ENCODE measurements around the gene UBL4A.

Gene UBL4A

GRCh38 chrX:154494715-154495114, 8.3 kb upstream of the UBL4A start:
- ATAC-seq (no peak), DNase-seq (ENCODE audit: low spot score in 2 of 2) (no peak)
- Mint-ChIP-seq H3K36me3 (no peaks in the 10 kb centered on the region), H3K9me3 (no peaks in the 10 kb centered on the region), H3K4me1 (peaks cover 11% of the 10 kb centered on the region), H3K27ac (no peak overlapping the region), H3K4me3 (no peak overlapping the region)

GRCh38 chrX:154490414-154491083, 4.1 kb upstream of the UBL4A start, which contains the start of gene SLC10A3:
TSS of gene SLC10A3 (minus strand) at chrX:154490629. CDS start at chrX:154488940, 1,689 bp downstream.
- H3K9me3 Mint-ChIP-seq: no peaks in the 10 kb centered on the region
- H3K27ac Mint-ChIP-seq: peak within 1 kb of the TSS; percentile 79
- H3K36me3 Mint-ChIP-seq: peaks cover 12% of the 10 kb centered on the region
- peak within 1 kb of the TSS; percentile 88 for H3K4me3 Mint-ChIP-seq
- DNase-seq (ENCODE audit: low spot score in 2 of 2): peak; percentile 69 to 87
- peak; percentile 92 for ATAC-seq
- peaks cover 30% of the 10 kb centered on the region for H3K4me1 Mint-ChIP-seq

- Mint-ChIP-seq H3K36me3 (peaks cover 12% of the 10 kb centered on the region), H3K4me1 (peaks cover 30% of the 10 kb centered on the region), H3K9me3 (no peaks in the 10 kb centered on the region), H3K27ac (peak overlapping the region; percentile 79), H3K4me3 (peak overlapping the region; percentile 88)
- ATAC-seq (peak; percentile 40), DNase-seq (ENCODE audit: low spot score in 2 of 2) (peak; percentile 12 to 69)
These were observed 3.6 kb upstream of the UBL4A start for GRCh38 chrX:154490021-154490413.

- DNase-seq (ENCODE audit: low spot score in 2 of 2): no peak
- H3K27ac Mint-ChIP-seq: peak overlapping the region; percentile 79
- H3K36me3 Mint-ChIP-seq: peaks cover 20% of the 10 kb centered on the region
- peaks cover 30% of the 10 kb centered on the region for H3K4me1 Mint-ChIP-seq
- peak overlapping the region; percentile 88 for H3K4me3 Mint-ChIP-seq
- ATAC-seq: no peak
- H3K9me3 Mint-ChIP-seq: no peaks in the 10 kb centered on the region
These were observed 2.8 kb upstream of the UBL4A start for GRCh38 chrX:154489182-154489581.

GRCh38 chrX:154488336-154489075, 2.1 kb upstream of the UBL4A start:
- Mint-ChIP-seq H3K36me3 (peaks cover 27% of the 10 kb centered on the region), H3K4me3 (peak overlapping the region; percentile 88), H3K27ac (peak overlapping the region; percentile 20), H3K4me1 (peaks cover 31% of the 10 kb centered on the region), H3K9me3 (no peaks in the 10 kb centered on the region)
- no peak for ATAC-seq
- DNase-seq (ENCODE audit: low spot score in 2 of 2): no peak

- ATAC-seq (no peak), DNase-seq (ENCODE audit: low spot score in 2 of 2) (no peak)
- Mint-ChIP-seq H3K4me1 (peaks cover 38% of the 10 kb centered on the region), H3K9me3 (no peaks in the 10 kb centered on the region), H3K27ac (peak overlapping the region; percentile 20), H3K36me3 (peaks cover 32% of the 10 kb centered on the region), H3K4me3 (peak overlapping the region; percentile 65)
These were observed 1.3 kb upstream of the UBL4A start for GRCh38 chrX:154487518-154488290.

- no peaks in the 10 kb centered on the region for H3K9me3 Mint-ChIP-seq
- DNase-seq (ENCODE audit: low spot score in 2 of 2) (peak; percentile 9 to 64), ATAC-seq (peak; percentile 4)
- peak overlapping the region; percentile 65 for H3K4me3 Mint-ChIP-seq
- H3K4me1 Mint-ChIP-seq: peaks cover 33% of the 10 kb centered on the region
- peaks cover 38% of the 10 kb centered on the region for H3K36me3 Mint-ChIP-seq
- no peak overlapping the region for H3K27ac Mint-ChIP-seq
These were observed 391 bp downstream of the UBL4A start for GRCh38 chrX:154486052-154486395.

- Mint-ChIP-seq H3K9me3 (no peaks in the 10 kb centered on the region), H3K27ac (no peak overlapping the region), H3K36me3 (peaks cover 38% of the 10 kb centered on the region), H3K4me3 (peak overlapping the region; percentile 65), H3K4me1 (peaks cover 29% of the 10 kb centered on the region)
- no peak for ATAC-seq
- no peak for DNase-seq (ENCODE audit: low spot score in 2 of 2)
These were observed 1.0 kb downstream of the UBL4A start for GRCh38 chrX:154485150-154486051.

GRCh38 chrX:154484255-154485149, 1.9 kb downstream of the UBL4A start:
- ATAC-seq: no peak
- peak overlapping the region; percentile 65 for H3K4me3 Mint-ChIP-seq
- no peak for DNase-seq (ENCODE audit: low spot score in 2 of 2)
- H3K36me3 Mint-ChIP-seq: peaks cover 39% of the 10 kb centered on the region
- H3K4me1 Mint-ChIP-seq: peaks cover 27% of the 10 kb centered on the region
- no peaks in the 10 kb centered on the region for H3K9me3 Mint-ChIP-seq
- peak overlapping the region; percentile 37 for H3K27ac Mint-ChIP-seq

GRCh38 chrX:154483325-154483724, 3.1 kb downstream of the UBL4A start:
- H3K9me3 Mint-ChIP-seq: no peaks in the 10 kb centered on the region
- no peak overlapping the region for H3K27ac Mint-ChIP-seq

GRCh38 chrX:154482786-154483185, 3.6 kb downstream of the UBL4A start:
- DNase-seq (ENCODE audit: low spot score in 2 of 2) (no peak), ATAC-seq (no peak)
- H3K4me3 Mint-ChIP-seq: no peak overlapping the region
- H3K27ac Mint-ChIP-seq: no peak overlapping the region
- H3K36me3 Mint-ChIP-seq: peaks cover 52% of the 10 kb centered on the region
- peaks cover 14% of the 10 kb centered on the region for H3K4me1 Mint-ChIP-seq
- H3K9me3 Mint-ChIP-seq: no peaks in the 10 kb centered on the region

More at GRCh38 chrX:154483325-154483724, 3.1 kb downstream of the UBL4A start:
- ATAC-seq: no peak
- Mint-ChIP-seq H3K36me3 (peaks cover 51% of the 10 kb centered on the region), H3K4me3 (no peak overlapping the region), H3K4me1 (peaks cover 20% of the 10 kb centered on the region)
- DNase-seq (ENCODE audit: low spot score in 2 of 2): no peak

- no peak for ATAC-seq
- Mint-ChIP-seq H3K27ac (no peak overlapping the region), H3K4me3 (no peak overlapping the region), H3K36me3 (peaks cover 45% of the 10 kb centered on the region), H3K4me1 (peaks cover 14% of the 10 kb centered on the region), H3K9me3 (no peaks in the 10 kb centered on the region)
- DNase-seq (ENCODE audit: low spot score in 2 of 2): no peak
These were observed 4.4 kb downstream of the UBL4A start for GRCh38 chrX:154481911-154482601.

- DNase-seq (ENCODE audit: low spot score in 2 of 2) (no peak), ATAC-seq (no peak)
- Mint-ChIP-seq H3K27ac (no peak overlapping the region), H3K4me1 (peaks cover 14% of the 10 kb centered on the region), H3K4me3 (no peak overlapping the region), H3K36me3 (peaks cover 43% of the 10 kb centered on the region), H3K9me3 (no peaks in the 10 kb centered on the region)
These were observed 5.2 kb downstream of the UBL4A start for GRCh38 chrX:154481195-154481594.
